Spleen (tissue), 7 donors: ENCODE measurements around the gene PIBF1.
A peak's percentile ranks its signal among the peaks of the same experiment; 100 is the strongest.

Source experiments
- POLR2A ChIP-seq, 3 donors: fragments of 450-650 bp; IDR thresholded peaks; one replicate each; pipeline ENCODE4 v1.5.1; 2017; ENCODE audit warnings: antibody characterized with exemption in 3 of 3, mild to moderate bottlenecking in 1 of 3
- POLR2AphosphoS5 ChIP-seq, 3 donors: sonication (generic); formaldehyde crosslinking; IDR thresholded peaks; one replicate each; pipeline ENCODE4 v1.5.1; 2017; ENCODE audit warnings: antibody characterized with exemption in 3 of 3
- TF ChIP-seq, protein P1 (sequence below), 11 experiments: fragments of 200-600 bp in 7 of 11; fragments of 450-650 bp in 4 of 11; sonication (generic) in 4 of 11; IDR thresholded peaks in 8 of 11; conservative IDR thresholded peaks in 3 of 11; 1 replicate in 7 of 11; 2 replicates in 4 of 11; pipeline versions ENCODE4 v1.4.0 to v1.8.0; 2016 to 2021; ENCODE audit warnings: antibody characterized with exemption in 11 of 11, inconsistent platforms in 4 of 11, mild to moderate bottlenecking in 1 of 11
- donor health status: DM: no; HTN: no; CAD: no; lungs with moderate emphysema.
- donor health status: DM: no; HTN: no; CAD: no.
- donor health status: DM: no; HTN: no; CAD: no.

DNA sequence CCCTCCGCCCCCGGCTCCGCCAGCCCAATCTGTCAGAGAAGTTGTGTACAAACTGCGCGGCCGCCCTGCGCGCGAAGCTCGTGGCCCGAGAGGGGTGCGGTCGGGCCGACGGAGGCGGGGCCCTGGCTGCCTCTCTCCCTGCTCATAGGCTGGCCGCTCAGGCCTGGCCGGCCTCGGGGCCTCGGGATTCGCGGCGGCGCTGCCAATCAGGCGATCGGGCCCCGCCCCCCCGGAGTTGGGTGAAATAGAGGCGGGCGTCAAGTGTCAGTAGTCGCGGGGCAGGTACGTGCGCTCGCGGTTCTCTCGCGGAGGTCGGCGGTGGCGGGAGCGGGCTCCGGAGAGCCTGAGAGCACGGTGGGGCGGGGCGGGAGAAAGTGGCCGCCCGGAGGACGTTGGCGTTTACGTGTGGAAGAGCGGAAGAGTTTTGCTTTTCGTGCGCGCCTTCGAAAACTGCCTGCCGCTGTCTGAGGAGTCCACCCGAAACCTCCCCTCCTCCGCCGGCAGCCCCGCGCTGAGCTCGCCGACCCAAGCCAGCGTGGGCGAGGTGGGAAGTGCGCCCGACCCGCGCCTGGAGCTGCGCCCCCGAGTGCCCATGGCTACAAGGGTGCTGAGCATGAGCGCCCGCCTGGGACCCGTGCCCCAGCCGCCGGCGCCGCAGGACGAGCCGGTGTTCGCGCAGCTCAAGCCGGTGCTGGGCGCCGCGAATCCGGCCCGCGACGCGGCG, 277.0 kb downstream of the PIBF1 start, which contains the start of gene KLF5:
- TF ChIP-seq, protein P1, sequence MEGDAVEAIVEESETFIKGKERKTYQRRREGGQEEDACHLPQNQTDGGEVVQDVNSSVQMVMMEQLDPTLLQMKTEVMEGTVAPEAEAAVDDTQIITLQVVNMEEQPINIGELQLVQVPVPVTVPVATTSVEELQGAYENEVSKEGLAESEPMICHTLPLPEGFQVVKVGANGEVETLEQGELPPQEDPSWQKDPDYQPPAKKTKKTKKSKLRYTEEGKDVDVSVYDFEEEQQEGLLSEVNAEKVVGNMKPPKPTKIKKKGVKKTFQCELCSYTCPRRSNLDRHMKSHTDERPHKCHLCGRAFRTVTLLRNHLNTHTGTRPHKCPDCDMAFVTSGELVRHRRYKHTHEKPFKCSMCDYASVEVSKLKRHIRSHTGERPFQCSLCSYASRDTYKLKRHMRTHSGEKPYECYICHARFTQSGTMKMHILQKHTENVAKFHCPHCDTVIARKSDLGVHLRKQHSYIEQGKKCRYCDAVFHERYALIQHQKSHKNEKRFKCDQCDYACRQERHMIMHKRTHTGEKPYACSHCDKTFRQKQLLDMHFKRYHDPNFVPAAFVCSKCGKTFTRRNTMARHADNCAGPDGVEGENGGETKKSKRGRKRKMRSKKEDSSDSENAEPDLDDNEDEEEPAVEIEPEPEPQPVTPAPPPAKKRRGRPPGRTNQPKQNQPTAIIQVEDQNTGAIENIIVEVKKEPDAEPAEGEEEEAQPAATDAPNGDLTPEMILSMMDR (IDR thresholded peaks at IDR 0.05 in 8 of 11, conservative IDR thresholded peaks at IDR 0.05 in 3 of 11): peak in 1 of 11 experiments; percentile 18
- TF ChIP-seq POLR2AphosphoS5 (IDR thresholded peaks at IDR 0.05) (peak; percentile 79 to 95 (median 90)), POLR2A (IDR thresholded peaks at IDR 0.05) (peak in 1 of 3 donors; percentile 66)
